ENCODE measurements around the gene NCEH1. TPM values are rescaled to one million over a fixed set of nuclear protein-coding genes. Genes with fewer than 3 reads are reported as not detected.
"Not testable (repeated sequence)": the region's sequence is repeated elsewhere in the genome, so short reads cannot be mapped to it uniquely, and the experiment has no call there.

NCEH1 gene
- total RNA-seq, 1 donor from 2014 or later = 60.4 TPM

DNA sequence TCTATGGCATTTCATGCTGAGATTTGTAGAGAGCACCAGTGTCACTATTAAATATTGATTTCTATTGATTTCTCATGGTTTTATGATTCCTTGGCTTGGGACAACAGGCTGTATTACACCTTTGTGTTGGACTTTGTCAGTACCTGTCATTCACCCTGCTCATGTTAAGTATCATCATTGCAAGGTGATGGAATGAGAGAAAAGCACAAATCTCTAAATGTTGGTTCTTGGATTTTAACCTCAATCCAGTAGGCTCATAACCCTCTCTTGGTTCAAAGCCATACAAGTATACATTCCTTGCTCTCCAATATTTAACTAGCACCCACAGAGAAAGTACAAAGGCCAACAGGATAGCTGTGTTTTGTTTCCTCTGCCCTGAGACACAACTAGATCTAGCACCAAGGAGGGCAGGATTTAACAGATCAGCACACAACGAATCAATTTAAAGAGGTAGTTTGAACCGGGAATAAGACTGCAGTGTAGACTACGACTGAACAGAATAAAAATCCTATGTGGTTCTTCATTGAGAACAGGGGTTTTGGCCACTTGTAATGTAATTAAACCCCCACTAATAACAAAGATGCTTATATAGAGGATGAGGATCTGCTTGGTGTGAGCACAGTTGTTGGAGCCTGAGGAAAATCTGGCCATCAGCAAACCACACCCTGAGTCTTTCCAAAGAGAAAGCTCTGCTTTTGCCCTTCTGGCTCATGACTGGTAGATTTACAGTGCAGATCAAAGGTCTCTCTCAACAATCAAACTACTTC, 109.6 kb downstream of the NCEH1 start:
- intact Hi-C loops (cut with DNase I) = no loop called here
- ATAC-seq (no peak), DNase-seq (ENCODE audit: missing footprints) (no peak)

GRCh38 chr3:172600644-172601065, 110.2 kb downstream of the NCEH1 start:
- intact Hi-C loops (cut with DNase I) = no loop called here
- no peak for DNase-seq (ENCODE audit: missing footprints)
- ATAC-seq = no peak

- no peak for DNase-seq (ENCODE audit: missing footprints)
- intact Hi-C loops (cut with DNase I) = no loop called here
- no peak for ATAC-seq
These were observed 112.0 kb downstream of the NCEH1 start for GRCh38 chr3:172598904-172599303.

- DNase-seq (ENCODE audit: missing footprints) (no peak), ATAC-seq (no peak)
- intact Hi-C loops (cut with DNase I) = loop anchor here (1.0 kb wide), 1 partner anchor 106 kb away; no protein-coding TSS in a partner anchor
These were observed 114.5 kb downstream of the NCEH1 start for GRCh38 chr3:172596394-172596706.

DNA sequence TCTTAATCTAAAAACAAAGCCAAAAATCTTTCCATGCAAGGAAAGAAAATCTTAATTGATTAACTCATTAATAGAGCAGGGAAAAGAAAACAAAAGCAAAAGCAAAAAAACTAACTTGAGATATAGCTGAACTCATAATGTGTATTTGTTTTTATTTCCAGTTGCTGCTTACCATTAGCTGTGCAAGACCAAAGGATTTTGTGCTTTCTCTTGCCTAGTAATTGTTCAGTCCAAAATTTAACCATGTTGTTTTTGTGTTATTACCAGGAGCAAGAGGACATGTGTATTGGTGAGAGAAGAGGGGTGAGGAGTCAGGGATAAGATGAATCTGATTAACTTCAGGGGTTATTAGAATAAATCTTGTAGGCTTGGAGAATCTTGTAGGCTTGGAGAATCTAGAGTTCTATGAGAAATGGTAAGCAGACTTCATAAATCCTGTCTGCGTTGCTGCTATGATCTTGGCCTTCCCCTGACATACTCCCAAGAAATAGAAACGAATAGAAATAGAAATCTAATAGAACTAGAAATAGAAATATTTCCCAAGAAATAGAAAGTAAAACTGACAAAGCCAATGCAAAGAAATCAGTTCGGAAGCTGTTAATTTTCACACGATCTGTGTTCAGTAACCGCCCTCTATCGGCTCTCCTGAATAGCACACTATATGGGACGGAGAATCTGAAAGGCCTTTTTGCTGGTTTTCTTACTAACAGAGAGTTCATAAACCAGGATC, 115.0 kb downstream of the NCEH1 start:
- peak; percentile 73 for ATAC-seq
- intact Hi-C loops (cut with DNase I) = loop anchor here (1.0 to 2.0 kb wide), 2 partner anchors 73 to 106 kb away; partner anchors contain the start of gene TNFSF10
- DNase-seq (ENCODE audit: missing footprints) = no peak

- DNase-seq (ENCODE audit: missing footprints); ATAC-seq: not testable (repeated sequence)
- intact Hi-C loops (cut with DNase I) = loop anchor here (2.0 kb wide), 1 partner anchor 72 kb away; the partner anchor contains the start of gene TNFSF10
These were observed 115.8 kb downstream of the NCEH1 start for GRCh38 chr3:172594900-172595663.

DNA sequence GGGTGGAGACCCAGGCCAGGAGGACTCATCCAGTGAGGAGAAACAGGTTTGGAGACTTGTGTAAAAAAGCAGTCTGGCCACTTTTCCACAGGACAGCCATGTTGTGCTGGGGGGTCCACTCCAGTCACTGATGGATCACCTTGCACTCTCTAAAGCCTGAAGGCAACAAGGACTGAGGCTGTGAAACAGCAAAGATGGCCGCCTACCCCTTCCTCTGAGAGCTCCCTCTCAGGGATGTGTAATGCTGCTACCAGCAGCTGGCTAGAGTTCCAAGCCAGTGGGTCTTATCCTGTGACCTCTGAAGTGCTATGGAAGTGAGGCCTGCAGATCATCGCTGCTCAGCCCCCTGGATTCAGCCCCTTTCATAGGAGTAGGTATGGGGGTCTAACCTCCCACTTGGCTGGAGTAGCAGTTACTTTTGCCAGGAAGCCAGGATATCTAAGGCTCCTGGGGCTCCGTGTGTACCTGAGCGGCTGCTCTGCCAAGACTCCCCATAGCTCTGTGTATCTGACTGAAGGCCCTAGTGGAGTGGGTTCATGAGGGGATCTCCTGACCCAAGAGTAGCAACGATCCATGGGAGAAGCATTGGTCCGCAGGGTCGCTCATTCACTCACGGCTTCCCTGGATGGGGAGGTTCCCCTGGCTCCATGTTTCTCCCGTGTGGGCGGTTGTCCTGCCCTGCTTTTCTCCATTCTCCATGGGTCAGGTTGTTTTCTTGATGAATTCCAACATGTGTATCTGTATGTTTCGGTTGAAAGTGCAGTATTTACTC, 117.8 kb downstream of the NCEH1 start:
- intact Hi-C loops (cut with DNase I) = no loop called here
- no peak for ATAC-seq
- no peak for DNase-seq (ENCODE audit: missing footprints)

GRCh38 chr3:172591876-172592771, 118.7 kb downstream of the NCEH1 start:
- DNase-seq (ENCODE audit: missing footprints) (no peak), ATAC-seq (no peak)
- intact Hi-C loops (cut with DNase I) = no loop called here

DNA sequence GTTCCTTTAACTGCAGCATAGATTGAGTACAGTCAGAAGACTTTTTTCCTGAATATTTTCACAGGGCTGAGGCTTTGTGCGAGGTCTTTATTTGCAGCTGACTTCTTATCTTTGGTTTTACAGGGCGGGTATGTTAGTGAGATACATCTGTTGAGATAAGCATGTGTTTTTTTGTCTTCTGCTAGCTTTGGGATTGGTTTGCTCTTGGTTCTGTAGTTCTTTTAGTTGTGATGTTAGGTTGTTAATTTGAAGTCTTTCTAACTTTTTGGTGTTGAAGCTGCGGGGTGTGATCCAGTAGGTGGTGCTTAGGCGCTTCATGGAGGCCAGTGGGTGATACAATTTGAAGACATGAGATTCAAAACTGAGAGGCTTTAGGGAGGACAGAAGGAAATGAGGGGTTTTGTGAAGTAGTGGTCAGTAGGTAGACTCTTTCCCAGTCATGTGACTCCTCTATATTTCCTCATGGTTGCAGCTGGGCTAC, 119.7 kb downstream of the NCEH1 start:
- no peak for ATAC-seq
- intact Hi-C loops (cut with DNase I) = no loop called here

DNA sequence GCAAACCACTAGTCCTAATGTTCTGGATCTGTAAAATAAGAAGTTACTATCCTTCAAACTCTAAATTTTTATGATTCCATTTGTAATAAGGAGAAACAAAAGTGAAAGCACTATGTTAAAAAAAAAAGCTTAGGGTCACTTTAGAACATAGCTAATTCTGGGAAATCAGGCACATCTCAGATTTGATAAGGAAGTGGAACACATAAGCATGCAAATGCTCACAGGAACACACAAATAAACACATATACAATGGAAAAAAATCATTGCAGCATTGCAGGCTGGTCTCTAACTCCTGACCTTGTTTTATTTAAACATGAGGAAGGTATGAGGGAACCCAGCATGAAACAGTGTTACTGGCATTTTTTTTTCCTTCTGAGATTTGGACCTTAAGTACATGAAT, 124.4 kb downstream of the NCEH1 start:
- DNase-seq (ENCODE audit: missing footprints) = no peak
- intact Hi-C loops (cut with DNase I) = loop anchor here (5.0 kb wide), 1 partner anchor 69 kb away; no protein-coding TSS in a partner anchor
- no peak for ATAC-seq

More for the DNA sequence above, 119.7 kb downstream of the NCEH1 start:
- DNase-seq (ENCODE audit: missing footprints) = no peak

DNA sequence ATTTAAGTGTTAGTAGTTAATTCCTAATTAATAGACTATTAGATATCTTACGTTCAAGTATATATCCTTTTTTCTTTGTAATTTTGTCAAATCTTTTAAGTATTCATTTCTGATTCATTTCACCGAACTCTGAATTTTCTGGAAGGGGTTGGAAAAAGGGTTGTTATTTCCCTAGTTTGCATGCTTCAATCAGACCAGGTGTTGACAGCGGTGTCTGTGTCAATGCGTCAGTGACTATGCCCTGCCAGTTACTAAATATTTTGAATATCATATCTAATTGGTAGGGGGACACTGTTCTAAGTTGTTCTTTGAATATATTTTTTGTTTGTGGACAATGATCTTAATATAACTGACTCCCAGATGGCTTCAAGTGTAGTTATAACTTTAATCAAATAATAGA, 124.9 kb downstream of the NCEH1 start:
- DNase-seq (ENCODE audit: missing footprints) = no peak
- intact Hi-C loops (cut with DNase I) = loop anchor here (5.0 kb wide), 1 partner anchor 69 kb away; no protein-coding TSS in a partner anchor
- ATAC-seq = no peak

- intact Hi-C loops (cut with DNase I) = no loop called here
- no peak for DNase-seq (ENCODE audit: missing footprints)
- no peak for ATAC-seq
These were observed 128.2 kb downstream of the NCEH1 start for GRCh38 chr3:172582712-172583111.

DNA sequence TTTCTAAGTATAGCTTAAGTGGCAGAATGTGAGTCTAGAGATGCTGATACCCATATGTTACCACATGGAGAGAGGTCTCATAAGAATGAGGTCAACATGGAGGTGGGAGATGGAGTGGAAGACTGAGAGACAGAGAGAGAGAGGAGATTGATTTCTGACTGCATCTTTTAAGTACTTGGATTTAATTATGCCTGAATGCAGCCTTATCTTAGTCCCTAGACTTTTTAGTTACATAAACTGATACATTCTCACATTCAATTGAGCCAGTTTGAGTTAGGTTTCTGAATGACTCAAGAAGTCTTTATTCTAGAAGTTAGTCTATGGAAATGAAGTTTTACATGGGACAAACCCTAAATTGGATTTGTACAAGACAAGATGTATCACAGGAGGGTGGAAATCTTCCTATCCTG, 129.1 kb downstream of the NCEH1 start:
- ATAC-seq = no peak
- DNase-seq (ENCODE audit: missing footprints) = no peak
- intact Hi-C loops (cut with DNase I) = no loop called here

DNA sequence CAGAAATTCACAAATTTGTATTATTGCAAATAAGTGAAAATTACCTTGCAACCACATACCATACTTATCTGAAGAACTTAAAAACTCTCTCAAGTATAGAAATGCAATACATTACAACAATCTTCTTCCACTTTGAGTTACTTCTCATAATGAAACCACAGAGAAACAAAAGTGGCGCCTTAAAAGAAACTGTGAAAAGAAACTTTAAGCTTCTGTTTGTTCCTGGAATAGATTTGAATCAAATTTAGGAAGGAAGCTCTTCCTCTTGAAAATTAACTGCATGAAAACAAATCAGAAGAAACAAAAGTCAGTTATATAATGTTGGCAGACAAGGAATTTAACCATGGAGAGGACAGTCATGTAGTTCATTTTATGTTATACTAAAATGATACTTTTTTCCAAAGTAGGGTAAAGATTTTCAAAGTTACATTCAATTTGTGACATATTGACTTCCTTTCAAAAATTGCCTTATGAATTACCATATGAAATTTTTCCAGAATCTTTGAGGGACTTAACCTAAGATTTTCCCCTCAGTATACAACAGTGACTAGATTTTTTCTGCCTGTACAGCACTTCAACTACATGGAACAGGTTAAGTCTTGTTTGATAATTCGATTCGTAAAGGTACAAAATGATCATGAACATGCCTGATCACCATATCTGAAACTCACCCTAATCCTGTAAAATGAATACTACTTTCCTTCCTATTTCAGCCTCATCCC, 130.0 kb downstream of the NCEH1 start:
- intact Hi-C loops (cut with DNase I) = no loop called here
- DNase-seq (ENCODE audit: missing footprints) (no peak), ATAC-seq (no peak)

Measured in Right ventricle myocardium inferior (tissue), 1 donor.